Colonic mucosa (tissue), 4 donors: ENCODE measurements around the gene FSD2. TPM values are rescaled to one million over a fixed set of nuclear protein-coding genes. Genes with fewer than 3 reads are reported as not detected.

ENCODE experiments used
- DNase-seq: peaks from one replicate; pipeline ENCODE4 v3.0.0-alpha.2; 2020
- H3K27ac ChIP-seq: fragments of 200-600 bp; one replicate; pipeline ENCODE4 v1.8.0; 2021
- H3K27me3 ChIP-seq: fragments of 200-600 bp; one replicate; pipeline ENCODE4 v1.8.0; 2021
- H3K36me3 ChIP-seq: fragments of 200-600 bp; one replicate; pipeline ENCODE4 v1.8.0; 2021
- H3K4me1 ChIP-seq: fragments of 200-600 bp; one replicate; pipeline ENCODE4 v1.8.0; 2021; ENCODE audit warnings: mild to moderate bottlenecking
- H3K4me3 ChIP-seq: fragments of 200-600 bp; one replicate; pipeline ENCODE4 v1.8.0; 2021
- H3K9ac ChIP-seq, 2 donors: one replicate each; pipeline ENCODE4 v1.7.0; 2013; ENCODE audit warnings: control low read depth in 2 of 2, low read depth in 2 of 2, low read length in 2 of 2
- H3K9me3 ChIP-seq: fragments of 200-600 bp; one replicate; pipeline ENCODE4 v1.8.0; 2021
- CTCF ChIP-seq: fragments of 200-600 bp; IDR thresholded peaks from one replicate; pipeline ENCODE4 v1.8.0; 2022; ENCODE audit warnings: antibody characterized with exemption, mild to moderate bottlenecking
- intact Hi-C: fragments of 100-400 bp; cut with DNase I; formaldehyde crosslinking; loops from one replicate; pipeline ENCODE4 v1.14.1; 2022
- total RNA-seq, 2 donors: library from RNA; stranded (reverse); fragmentation: NEBNext Ultra II Directional in 1 of 2; extraction: Animal tissue kit (Norgen Biotek cat#: 25700) in 1 of 2; gene quantifications; one replicate each; pipeline ENCODE4 v1.2.1, GENCODE V29; 2021
- donor health status: healthy.
- donor health status: DM: no; HTN: no; CAD: no.
- donor health status: DM: no; HTN: no; CAD: no.

FSD2 gene
- total RNA-seq, 2 donors from 2014 or later, result not detected

DNA sequence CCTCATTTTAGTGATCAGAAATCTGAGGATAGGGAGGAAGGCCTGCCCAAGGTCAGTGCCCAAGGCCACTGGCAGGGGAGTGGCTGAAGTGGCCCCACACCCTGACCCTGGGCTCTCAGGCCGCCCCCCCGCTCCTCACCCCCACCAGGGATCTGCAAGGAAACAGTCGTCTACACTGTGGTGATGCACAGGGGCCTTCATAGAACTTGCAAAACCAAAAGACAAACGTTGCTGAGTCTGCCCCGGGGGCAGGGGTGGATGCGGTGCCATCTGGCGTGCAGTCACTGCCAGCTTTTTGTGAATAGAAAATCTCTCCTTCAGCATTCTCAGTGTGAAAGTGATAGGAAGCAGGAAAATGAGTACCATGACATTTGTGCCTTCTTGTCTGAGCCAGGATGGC is 44.9 kb upstream of the FSD2 start:
- Histone ChIP-seq H3K9ac (no peak overlapping the region), H3K27ac (no peak overlapping the region), H3K9me3 (no peaks in the 10 kb centered on the region), H3K27me3 (no peaks in the 10 kb centered on the region), H3K4me1 (no peaks in the 10 kb centered on the region), H3K4me3 (no peak overlapping the region), H3K36me3 (no peaks in the 10 kb centered on the region)
- intact Hi-C loops, result no loop called here
- DNase-seq, result no peak
- TF ChIP-seq CTCF, result no peak

GRCh38 chr15:82849556-82850512 is 44.0 kb upstream of the FSD2 start:
- Histone ChIP-seq H3K9me3 (no peaks in the 10 kb centered on the region), H3K9ac (no peak overlapping the region), H3K27ac (no peak overlapping the region), H3K4me1 (no peaks in the 10 kb centered on the region), H3K27me3 (no peaks in the 10 kb centered on the region), H3K36me3 (no peaks in the 10 kb centered on the region), H3K4me3 (no peak overlapping the region)
- peak; percentile 79 for DNase-seq
- peak; percentile 50 for TF ChIP-seq CTCF
- intact Hi-C loops, result loop anchor here (2.0 kb wide), 1 partner anchor 151 kb away; no protein-coding TSS in a partner anchor

- Histone ChIP-seq H3K4me3 (no peak overlapping the region), H3K36me3 (no peaks in the 10 kb centered on the region), H3K27ac (no peak overlapping the region), H3K9ac (no peak overlapping the region), H3K27me3 (no peaks in the 10 kb centered on the region), H3K9me3 (no peaks in the 10 kb centered on the region), H3K4me1 (no peaks in the 10 kb centered on the region)
- intact Hi-C loops, result loop anchor here (2.0 kb wide), 1 partner anchor 152 kb away; no protein-coding TSS in a partner anchor
- DNase-seq, result no peak
- TF ChIP-seq CTCF, result no peak
Measured at GRCh38 chr15:82848241-82848993, 42.5 kb upstream of the FSD2 start.

- Histone ChIP-seq H3K36me3 (no peaks in the 10 kb centered on the region), H3K9me3 (no peaks in the 10 kb centered on the region), H3K4me1 (no peaks in the 10 kb centered on the region), H3K27me3 (no peaks in the 10 kb centered on the region), H3K4me3 (no peak overlapping the region), H3K27ac (no peak overlapping the region), H3K9ac (no peak overlapping the region)
- TF ChIP-seq CTCF, result no peak
- DNase-seq, result no peak
- intact Hi-C loops, result loop anchor here (2.0 kb wide), 1 partner anchor 153 kb away; no protein-coding TSS in a partner anchor
Measured at GRCh38 chr15:82847703-82848102, 41.8 kb upstream of the FSD2 start.

DNA sequence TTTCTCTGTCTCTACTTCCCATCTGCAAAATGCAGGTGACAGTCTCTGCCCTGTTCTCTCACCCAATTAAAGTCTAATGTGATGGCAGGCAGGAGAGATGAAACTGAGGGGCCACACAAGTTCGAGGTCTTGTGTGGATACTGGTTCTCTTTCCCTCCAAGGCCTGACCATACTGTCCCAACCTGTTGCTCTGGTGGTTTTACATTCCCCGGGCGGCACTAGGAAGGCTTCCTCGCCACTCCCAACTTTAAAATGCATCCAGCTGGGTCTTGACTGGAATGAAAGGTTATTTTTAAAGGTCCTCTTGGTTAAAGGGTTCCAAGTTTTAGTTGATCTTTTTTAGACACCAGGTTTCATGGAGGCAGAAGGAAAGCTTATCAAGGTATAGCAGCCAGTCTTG is 40.8 kb upstream of the FSD2 start:
- H3K27me3 ChIP-seq, result no peaks in the 10 kb centered on the region
- no peak for DNase-seq
- H3K9me3 ChIP-seq, result no peaks in the 10 kb centered on the region
- no peaks in the 10 kb centered on the region for H3K36me3 ChIP-seq
- no peaks in the 10 kb centered on the region for H3K4me1 ChIP-seq
- no peak overlapping the region for H3K9ac ChIP-seq
- intact Hi-C loops, result no loop called here
- no peak overlapping the region for H3K4me3 ChIP-seq
- H3K27ac ChIP-seq, result no peak overlapping the region
- no peak for TF ChIP-seq CTCF
